M059J (cell line): ENCODE data around the gene EPHA2. TPM values are rescaled to one million over a fixed set of nuclear protein-coding genes. Genes with fewer than 3 reads are reported as not detected.
A peak's percentile ranks its signal among the peaks of the same experiment; 100 is the strongest.
"Not testable (repeated sequence)": the region's sequence is repeated elsewhere in the genome, so short reads cannot be mapped to it uniquely, and the experiment has no call there.

Experiments used
- DNase-seq: peaks from one replicate; pipeline ENCODE4 v3.0.0-alpha.2; 2012; ENCODE audit warnings: low read depth
- total RNA-seq: library from RNA; depleted of rRNA; stranded (reverse); fragments of >200 nt; shearing (Covaris generic); gene quantifications from 2 replicates; pipeline ENCODE4 v1.2.3, GENCODE V29; 2014; rRNA removed

EPHA2 gene
- total RNA-seq, result 136 and 212 TPM in 2 replicates

- peak; percentile 97 for DNase-seq
Observed at GRCh38 chr1:16155537-16156410, at the start of gene EPHA2. EPHA2 (minus strand) TSS chr1:16156069; CDS start chr1:16155932, 137 bp downstream.

GRCh38 chr1:16205334-16205671, 49.4 kb upstream of the EPHA2 start:
- no peak for DNase-seq

- no peak for DNase-seq
Observed at GRCh38 chr1:16204634-16205333, 48.9 kb upstream of the EPHA2 start.

GRCh38 chr1:16204216-16204615, 48.3 kb upstream of the EPHA2 start:
- no peak for DNase-seq

- DNase-seq, result no peak
Observed at GRCh38 chr1:16203550-16203949, 47.7 kb upstream of the EPHA2 start.

- DNase-seq, result no peak
Observed at GRCh38 chr1:16202281-16203210, 46.7 kb upstream of the EPHA2 start.

- DNase-seq, result no peak
Observed at GRCh38 chr1:16199700-16200099, 43.8 kb upstream of the EPHA2 start.

GRCh38 chr1:16199157-16199501, 43.3 kb upstream of the EPHA2 start:
- DNase-seq, result no peak

GRCh38 chr1:16198444-16199156, 42.7 kb upstream of the EPHA2 start:
- no peak for DNase-seq

GRCh38 chr1:16196874-16197273, 41.0 kb upstream of the EPHA2 start:
- no peak for DNase-seq

- not testable (repeated sequence) for DNase-seq
Observed at GRCh38 chr1:16196139-16196538, 40.3 kb upstream of the EPHA2 start.

GRCh38 chr1:16195518-16195905, 39.6 kb upstream of the EPHA2 start:
- DNase-seq, result no peak

GRCh38 chr1:16191916-16192546, 36.2 kb upstream of the EPHA2 start:
- no peak for DNase-seq

- no peak for DNase-seq
Observed at GRCh38 chr1:16191309-16191708, 35.4 kb upstream of the EPHA2 start.

GRCh38 chr1:16189921-16190621, 34.2 kb upstream of the EPHA2 start:
- peak; percentile 87 for DNase-seq

GRCh38 chr1:16189003-16189402, 33.1 kb upstream of the EPHA2 start:
- peak; percentile 79 for DNase-seq

GRCh38 chr1:16187748-16188401, 32.0 kb upstream of the EPHA2 start:
- peak; percentile 82 for DNase-seq

- no peak for DNase-seq
Observed at GRCh38 chr1:16186655-16187235, 30.9 kb upstream of the EPHA2 start.

GRCh38 chr1:16184557-16185303, 28.9 kb upstream of the EPHA2 start:
- DNase-seq, result no peak
